Liver (tissue), 9 donors: Measurements from ENCODE around the gene UBE3C. TPM values are rescaled to one million over a fixed set of nuclear protein-coding genes. Genes with fewer than 3 reads are reported as not detected.

ENCODE experiments used
- DNase-seq: peaks from one replicate; pipeline ENCODE4 v3.0.0-alpha.2; 2017; ENCODE audit warnings: low spot score
- H3K27ac ChIP-seq, 2 donors: one replicate each; pipeline ENCODE4 v1.7.0; 2013; ENCODE audit warnings: inconsistent platforms in 2 of 2, low read length in 2 of 2, control low read depth in 1 of 2, low read depth in 1 of 2, mild to moderate bottlenecking in 1 of 2
- H3K27me3 ChIP-seq, 4 donors: one replicate each; pipeline versions ENCODE4 v1.6.1 to v1.7.0; 2013; ENCODE audit warnings: low read length in 3 of 4, inconsistent platforms in 1 of 4, mild to moderate bottlenecking in 1 of 4, moderate library complexity in 1 of 4; ENCODE audit not compliant: control insufficient read depth in 4 of 4, insufficient read depth in 4 of 4
- H3K36me3 ChIP-seq, 4 donors: one replicate each; pipeline versions ENCODE4 v1.6.1 to v1.7.0; 2013; ENCODE audit warnings: low read length in 3 of 4, mild to moderate bottlenecking in 3 of 4, low read depth in 1 of 4, moderate library complexity in 1 of 4; ENCODE audit not compliant: control insufficient read depth in 4 of 4, insufficient read depth in 3 of 4
- H3K4me1 ChIP-seq, 4 donors: one replicate each; pipeline versions ENCODE4 v1.6.1 to v1.7.0; 2013; ENCODE audit warnings: low read length in 3 of 4, mild to moderate bottlenecking in 3 of 4, moderate library complexity in 1 of 4; ENCODE audit not compliant: control insufficient read depth in 4 of 4, insufficient read depth in 4 of 4
- H3K4me3 ChIP-seq, 3 donors: one replicate each; pipeline versions ENCODE4 v1.6.1 to v1.7.0; 2013; ENCODE audit warnings: low read length in 3 of 3, control low read depth in 1 of 3, low read depth in 1 of 3, mild to moderate bottlenecking in 1 of 3
- H3K9ac ChIP-seq, 2 donors: one replicate each; pipeline ENCODE4 v1.7.0; 2013; ENCODE audit warnings: low read length in 2 of 2, mild to moderate bottlenecking in 2 of 2, moderate library complexity in 2 of 2, control low read depth in 1 of 2, low read depth in 1 of 2
- H3K9me3 ChIP-seq, 4 donors: one replicate each; pipeline versions ENCODE4 v1.6.1 to v1.7.0; 2013; ENCODE audit warnings: low read length in 3 of 4; ENCODE audit not compliant: control insufficient read depth in 4 of 4
- ATF3 ChIP-seq: IDR thresholded peaks from 2 replicates; pipeline ENCODE4 v1.6.1; 2016; ENCODE audit warnings: antibody characterized with exemption
- CTCF ChIP-seq: fragments of 150-350 bp; IDR thresholded peaks from 2 replicates; pipeline ENCODE4 v1.5.1; 2017; ENCODE audit warnings: improper control_type of control experiment, low read depth, low read length; ENCODE audit not compliant: missing input control
- EGR1 ChIP-seq, 2 donors: IDR thresholded peaks; 2 replicates each; pipeline ENCODE4 v1.6.1; 2016 to 2018; ENCODE audit warnings: antibody characterized with exemption in 2 of 2, low read depth in 2 of 2
- FOXA1 ChIP-seq: IDR thresholded peaks from 2 replicates; pipeline ENCODE4 v1.6.1; 2016; ENCODE audit warnings: antibody characterized with exemption
- FOXA2 ChIP-seq: IDR thresholded peaks from 2 replicates; pipeline ENCODE4 v1.6.1; 2016; ENCODE audit warnings: antibody characterized with exemption
- GABPA ChIP-seq, 2 donors: IDR thresholded peaks in 1 of 2; conservative IDR thresholded peaks in 1 of 2; 2 replicates each; pipeline ENCODE4 v1.6.1; 2016; ENCODE audit warnings: antibody characterized with exemption in 2 of 2, mild to moderate bottlenecking in 1 of 2, moderate library complexity in 1 of 2
- HNF4A ChIP-seq, 2 donors: conservative IDR thresholded peaks; 2 replicates each; pipeline ENCODE4 v1.6.1; 2016; ENCODE audit warnings: antibody characterized with exemption in 2 of 2, mild to moderate bottlenecking in 2 of 2
- HNF4G ChIP-seq: IDR thresholded peaks from 2 replicates; pipeline ENCODE4 v1.6.1; 2016; ENCODE audit warnings: antibody characterized with exemption
- JUND ChIP-seq, 2 donors: IDR thresholded peaks; 2 replicates each; pipeline ENCODE4 v1.6.1; 2016; ENCODE audit warnings: antibody characterized with exemption in 2 of 2
- MAX ChIP-seq: IDR thresholded peaks from 2 replicates; pipeline ENCODE4 v1.6.1; 2016; ENCODE audit warnings: antibody characterized with exemption
- NR2F2 ChIP-seq: IDR thresholded peaks from 2 replicates; pipeline ENCODE4 v1.6.1; 2016; ENCODE audit warnings: antibody characterized with exemption
- RAD21 ChIP-seq, 2 donors: IDR thresholded peaks; 2 replicates each; pipeline ENCODE4 v1.6.1; 2016; ENCODE audit warnings: antibody characterized with exemption in 2 of 2, mild to moderate bottlenecking in 2 of 2
- REST ChIP-seq: IDR thresholded peaks from 2 replicates; pipeline ENCODE4 v1.6.1; 2016; ENCODE audit warnings: antibody characterized with exemption, mild to moderate bottlenecking
- RXRA ChIP-seq, 2 donors: IDR thresholded peaks; 2 replicates each; pipeline ENCODE4 v1.6.1; 2017 to 2018; ENCODE audit warnings: antibody characterized with exemption in 2 of 2, mild to moderate bottlenecking in 1 of 2
- SP1 ChIP-seq: IDR thresholded peaks from 2 replicates; pipeline ENCODE4 v1.6.1; 2018; ENCODE audit warnings: antibody characterized with exemption, mild to moderate bottlenecking
- TAF1 ChIP-seq: conservative IDR thresholded peaks from 2 replicates; pipeline ENCODE4 v1.6.1; 2016; ENCODE audit warnings: antibody characterized with exemption, mild to moderate bottlenecking
- YY1 ChIP-seq: IDR thresholded peaks from 2 replicates; pipeline ENCODE4 v1.6.1; 2016; ENCODE audit warnings: antibody characterized with exemption, mild to moderate bottlenecking
- ZBTB33 ChIP-seq: IDR thresholded peaks from 2 replicates; pipeline ENCODE4 v1.6.1; 2016; ENCODE audit warnings: antibody characterized with exemption
- WGBS: extraction: QIAGEN DNeasy Blood & Tissue Kit; methylation state at CpG from one replicate; pipeline ENCODE4 v1.1.7; 2013; 5-methylcytosine and 5-hydroxymethylcytosine counted together
- polyA plus RNA-seq, 2 donors: library from polyadenylated mRNA; stranded (reverse) in 1 of 2; unstranded in 1 of 2; fragments of 200-250 nt in 1 of 2; fragments of >200 nt in 1 of 2; fragmentation: Nextera tagmentation in 1 of 2; extraction: Ambion mirVana in 1 of 2; gene quantifications; one replicate each; pipeline versions ENCODE4 v1.2.1 to v1.2.3, GENCODE V29; 2013 to 2015
- total RNA-seq, 2 donors: library from RNA; depleted of rRNA; stranded (reverse); fragments of >200 nt; gene quantifications; one replicate each; pipeline ENCODE4 v1.2.3, GENCODE V29; 2014
- donor health status: healthy.
- donor health status: healthy.
- donor health status: healthy.
- donor health status: healthy.
- donor health status: healthy.

UBE3C gene
- total and polyA plus RNA-seq, 4 donors = 10.3 to 61.8 (median 33.9) TPM

- Histone ChIP-seq H3K9me3 (no peaks in the 10 kb centered on the region), H3K4me1 (peaks cover 0 to 9% (median 2%) of the 10 kb centered on the region in 4 donors), H3K27ac (no peak overlapping the region), H3K27me3 (no peaks in the 10 kb centered on the region), H3K4me3 (no peak overlapping the region), H3K36me3 (no peaks in the 10 kb centered on the region), H3K9ac (no peak overlapping the region)
- TF ChIP-seq ATF3 = no peak
- no peak for TF ChIP-seq YY1
- no peak for TF ChIP-seq RAD21 (IDR thresholded peaks at IDR 0.05)
- no peak for TF ChIP-seq TAF1
- no peak for TF ChIP-seq EGR1 (IDR thresholded peaks at IDR 0.05; ENCODE audit: low read depth in 2 of 2)
- TF ChIP-seq FOXA1 = no peak
- no peak for TF ChIP-seq RXRA (IDR thresholded peaks at IDR 0.05)
- TF ChIP-seq GABPA (IDR thresholded peaks at IDR 0.05 in 1 of 2, conservative IDR thresholded peaks at IDR 0.05 in 1 of 2) = no peak
- no peak for TF ChIP-seq SP1
- TF ChIP-seq FOXA2 = no peak
- TF ChIP-seq NR2F2 = no peak
- no peak for TF ChIP-seq HNF4A (conservative IDR thresholded peaks at IDR 0.05)
- no peak for TF ChIP-seq CTCF
- no peak for TF ChIP-seq ZBTB33
- whole genome bisulfite sequencing = 78% methylated on average over 25 of the region's 25 CpGs
- DNase-seq = no peak
These were observed 143.5 kb downstream of the UBE3C start for GRCh38 chr7:157282141-157282801.

GRCh38 chr7:157284229-157285014, 145.7 kb downstream of the UBE3C start:
- 93% methylated on average over 17 of the region's 17 CpGs for WGBS
- Histone ChIP-seq H3K9ac (no peak overlapping the region), H3K27me3 (no peaks in the 10 kb centered on the region), H3K36me3 (no peaks in the 10 kb centered on the region), H3K4me3 (no peak overlapping the region), H3K27ac (no peak overlapping the region), H3K4me1 (peaks cover 0 to 5% (median 1%) of the 10 kb centered on the region in 4 donors), H3K9me3 (no peaks in the 10 kb centered on the region)
- TF ChIP-seq NR2F2 = no peak
- TF ChIP-seq HNF4G = no peak
- no peak for TF ChIP-seq HNF4A (conservative IDR thresholded peaks at IDR 0.05)
- no peak for TF ChIP-seq RAD21 (IDR thresholded peaks at IDR 0.05)
- no peak for TF ChIP-seq GABPA (IDR thresholded peaks at IDR 0.05 in 1 of 2, conservative IDR thresholded peaks at IDR 0.05 in 1 of 2)
- TF ChIP-seq FOXA2 = no peak
- TF ChIP-seq TAF1 = no peak
- no peak for TF ChIP-seq RXRA (IDR thresholded peaks at IDR 0.05)
- TF ChIP-seq EGR1 (IDR thresholded peaks at IDR 0.05; ENCODE audit: low read depth in 2 of 2) = no peak
- no peak for TF ChIP-seq REST
- no peak for TF ChIP-seq YY1
- no peak for TF ChIP-seq ATF3
- TF ChIP-seq JUND (IDR thresholded peaks at IDR 0.05) = no peak
- TF ChIP-seq MAX = no peak
- no peak for TF ChIP-seq CTCF
- TF ChIP-seq SP1 = no peak
- DNase-seq = no peak
